ENCODE measurements around the gene RHBDL1.

The RHBDL1 gene

GRCh38 chr16:727291-727977 is 52.0 kb downstream of the RHBDL1 start:
- TF ChIP-seq POLR2A (IDR thresholded peaks at IDR 0.05; ENCODE audit: low read depth, low read length), result no peak
- FAIRE-seq, result no peak
- DNase-seq (ENCODE audit: insufficient read length, low spot score), result no peak

Data from H54 (cell line).